Measurements from ENCODE around the gene LRIG3. TPM values are rescaled to one million over a fixed set of nuclear protein-coding genes. Genes with fewer than 3 reads are reported as not detected.

LRIG3 gene
- total and polyA plus RNA-seq, 2 of the 4 experiments (the other 2 are of a cell fraction): 26.4 to 71.2 TPM

DNA sequence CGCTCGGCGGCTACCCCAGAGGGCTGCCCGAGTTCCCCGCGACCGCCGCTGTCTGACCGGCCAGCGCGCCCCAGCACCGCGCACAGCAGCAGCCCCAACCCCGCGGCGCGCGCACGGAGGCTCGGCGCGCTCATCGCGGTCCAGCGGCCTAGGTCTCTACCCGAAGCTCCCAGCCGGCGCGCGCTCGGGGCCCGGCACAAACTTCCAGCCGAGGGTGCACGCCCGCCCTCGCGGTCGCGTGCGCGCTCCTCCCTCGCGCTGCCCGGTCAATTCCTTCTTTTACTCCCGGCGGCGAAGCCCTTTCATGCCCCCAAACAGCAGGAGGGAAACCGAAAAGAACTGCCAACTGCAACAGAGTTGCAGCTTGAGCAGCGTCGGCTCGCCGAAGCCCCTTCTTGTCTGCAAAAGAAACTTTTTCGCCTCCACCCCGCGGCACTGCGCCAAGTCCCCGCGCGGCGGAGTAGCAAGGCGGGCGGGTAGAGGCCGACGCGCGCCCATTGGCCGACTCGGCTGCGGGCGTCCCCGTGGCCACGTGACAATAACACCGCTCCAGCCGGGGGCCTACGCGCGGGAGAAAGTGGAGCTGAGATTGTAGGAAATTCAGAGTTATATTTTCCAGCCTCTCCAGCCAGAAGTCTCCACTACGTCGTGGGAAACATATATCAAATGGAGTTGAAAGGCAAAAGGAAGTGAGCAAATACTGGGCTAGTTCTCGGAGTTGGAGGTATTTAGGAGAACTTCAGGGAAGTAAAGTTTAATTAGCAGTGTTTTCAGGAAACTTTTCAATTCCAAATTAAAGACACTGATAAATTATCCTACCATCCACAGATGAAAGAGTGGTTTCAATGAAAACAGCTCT lies at the start of gene LRIG3 (continued):
- 0 out of 2 replicates have a peak, but pooled peaks have one; percentile 85 for TF ChIP-seq CHD1 (IDR thresholded peaks at IDR 0.05; ENCODE audit: low read depth, low read length)
- peak; percentile 64; the same call in 1 of the 2 replicates for TF ChIP-seq BHLHE40 (IDR thresholded peaks at IDR 0.05; ENCODE audit: low read depth, low read length)

DNA sequence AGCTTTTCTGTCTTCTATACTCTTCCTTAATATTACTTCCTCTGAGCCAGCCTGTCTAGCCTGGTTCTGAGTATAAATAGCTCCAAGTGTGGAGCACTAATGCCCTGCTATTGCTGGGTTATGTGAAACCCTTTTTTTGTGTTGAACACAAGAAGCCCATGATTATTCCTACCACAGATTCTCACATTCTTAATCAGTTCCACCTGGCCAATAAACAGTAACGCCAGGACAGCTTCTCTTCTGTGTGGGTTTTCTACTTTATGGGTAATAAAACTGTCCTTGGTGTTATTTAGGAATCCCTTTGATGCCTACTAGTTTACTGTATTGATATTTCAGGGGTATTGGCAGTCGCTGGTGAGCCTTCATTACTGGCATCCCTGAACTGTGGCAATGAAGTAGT lies 48.9 kb upstream of the LRIG3 start:
- 60% methylated on average over 1 of the region's 2 CpGs; no CpG with 5 or more reads in 1 of the 2 experiments for WGBS, 2 experiments (ENCODE audit: extremely low coverage in 2 of 2, insufficient read length in 1 of 2)
- Histone ChIP-seq H3K9me3 (ENCODE audit: control insufficient read depth, insufficient read depth, low read length) (no peaks in the 10 kb centered on the region), H3K4ac (ENCODE audit: low read depth, low read length) (no peak overlapping the region), H3K79me1 (ENCODE audit: low read depth in 1 of 2, low read length in 2 of 2) (no peaks in the 10 kb centered on the region), H4K5ac (ENCODE audit: low read depth, low read length) (no peak overlapping the region), H2BK120ac (ENCODE audit: low read depth, low read length) (no peak overlapping the region), H3K4me2 (ENCODE audit: low read depth, low read length) (no peak overlapping the region), H3K27ac (ENCODE audit: insufficient read depth, low read length) (no peak overlapping the region), H3K18ac (ENCODE audit: low read depth, low read length) (no peak overlapping the region), H2AFZ (replicated peaks; ENCODE audit: low read length, poor library complexity) (no peak overlapping the region), H2BK15ac (ENCODE audit: low read depth, low read length) (no peak overlapping the region), H4K20me1 (ENCODE audit: insufficient read depth, low read length) (no peaks in the 10 kb centered on the region), H3K27me3 (ENCODE audit: control insufficient read depth, insufficient read depth, low read length) (no peaks in the 10 kb centered on the region), H4K8ac (ENCODE audit: low read depth in 2 of 2, low read length in 2 of 2) (no peak overlapping the region), H3K4me1 (ENCODE audit: control insufficient read depth, insufficient read depth, low read length) (peaks cover 4% of the 10 kb centered on the region), H4K91ac (ENCODE audit: insufficient read depth, low read depth, low read length) (no peak overlapping the region), H2BK5ac (ENCODE audit: low read depth, low read length, poor library complexity, severe bottlenecking) (no peak overlapping the region), H3K56ac (ENCODE audit: extremely low read depth, insufficient read depth, low read length) (no peak overlapping the region), H3K36me3 (ENCODE audit: control insufficient read depth, insufficient read depth, low read length) (no peaks in the 10 kb centered on the region), H2AK5ac (ENCODE audit: low read depth, low read length) (no peak overlapping the region), H3K23ac (ENCODE audit: low read depth, low read length) (no peak overlapping the region), H3K4me3 (ENCODE audit: insufficient read depth, low read depth, low read length) (no peak overlapping the region), H2AK9ac (replicated peaks; ENCODE audit: low read depth, low read length, poor library complexity) (no peak overlapping the region), H3K9me1 (ENCODE audit: insufficient read depth, low read length) (no peaks in the 10 kb centered on the region), H3K14ac (replicated peaks; ENCODE audit: low read depth, low read length) (no peak overlapping the region), H3K9ac (ENCODE audit: low read depth, low read length) (no peak overlapping the region), H2BK20ac (ENCODE audit: low read depth, low read length) (no peak overlapping the region)
- DNase-seq (no peak), ATAC-seq (ENCODE audit: low read depth) (no peak)
- BruUV-seq (replicated peaks): no TSS peak
- intact Hi-C loops (cut with micrococcal nuclease): no loop called here
- POLR2A ChIA-PET (ENCODE audit: unreplicated experiment): no interaction called here
- CTCF ChIA-PET: interaction anchor here (0.6 to 1.0 kb wide), 2 partner anchors 44 to 604 kb away, joined by 3 read pairs; no protein-coding TSS in a partner anchor
- no peak for TF ChIP-seq CHD1 (IDR thresholded peaks at IDR 0.05; ENCODE audit: low read depth, low read length)
- TF ChIP-seq, protein P1, sequence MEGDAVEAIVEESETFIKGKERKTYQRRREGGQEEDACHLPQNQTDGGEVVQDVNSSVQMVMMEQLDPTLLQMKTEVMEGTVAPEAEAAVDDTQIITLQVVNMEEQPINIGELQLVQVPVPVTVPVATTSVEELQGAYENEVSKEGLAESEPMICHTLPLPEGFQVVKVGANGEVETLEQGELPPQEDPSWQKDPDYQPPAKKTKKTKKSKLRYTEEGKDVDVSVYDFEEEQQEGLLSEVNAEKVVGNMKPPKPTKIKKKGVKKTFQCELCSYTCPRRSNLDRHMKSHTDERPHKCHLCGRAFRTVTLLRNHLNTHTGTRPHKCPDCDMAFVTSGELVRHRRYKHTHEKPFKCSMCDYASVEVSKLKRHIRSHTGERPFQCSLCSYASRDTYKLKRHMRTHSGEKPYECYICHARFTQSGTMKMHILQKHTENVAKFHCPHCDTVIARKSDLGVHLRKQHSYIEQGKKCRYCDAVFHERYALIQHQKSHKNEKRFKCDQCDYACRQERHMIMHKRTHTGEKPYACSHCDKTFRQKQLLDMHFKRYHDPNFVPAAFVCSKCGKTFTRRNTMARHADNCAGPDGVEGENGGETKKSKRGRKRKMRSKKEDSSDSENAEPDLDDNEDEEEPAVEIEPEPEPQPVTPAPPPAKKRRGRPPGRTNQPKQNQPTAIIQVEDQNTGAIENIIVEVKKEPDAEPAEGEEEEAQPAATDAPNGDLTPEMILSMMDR (conservative IDR thresholded peaks at IDR 0.05; ENCODE audit: low read depth, low read length): no peak
- TF ChIP-seq, protein P2, sequence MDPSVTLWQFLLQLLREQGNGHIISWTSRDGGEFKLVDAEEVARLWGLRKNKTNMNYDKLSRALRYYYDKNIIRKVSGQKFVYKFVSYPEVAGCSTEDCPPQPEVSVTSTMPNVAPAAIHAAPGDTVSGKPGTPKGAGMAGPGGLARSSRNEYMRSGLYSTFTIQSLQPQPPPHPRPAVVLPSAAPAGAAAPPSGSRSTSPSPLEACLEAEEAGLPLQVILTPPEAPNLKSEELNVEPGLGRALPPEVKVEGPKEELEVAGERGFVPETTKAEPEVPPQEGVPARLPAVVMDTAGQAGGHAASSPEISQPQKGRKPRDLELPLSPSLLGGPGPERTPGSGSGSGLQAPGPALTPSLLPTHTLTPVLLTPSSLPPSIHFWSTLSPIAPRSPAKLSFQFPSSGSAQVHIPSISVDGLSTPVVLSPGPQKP (IDR thresholded peaks at IDR 0.05; ENCODE audit: borderline replicate concordance, low read depth, low read length): no peak
- TF ChIP-seq FOS (IDR thresholded peaks at IDR 0.05; ENCODE audit: low read depth, low read length): no peak
- no peak for TF ChIP-seq MAZ (IDR thresholded peaks at IDR 0.05; ENCODE audit: borderline replicate concordance, low read depth, low read length)
- TF ChIP-seq, protein P3, sequence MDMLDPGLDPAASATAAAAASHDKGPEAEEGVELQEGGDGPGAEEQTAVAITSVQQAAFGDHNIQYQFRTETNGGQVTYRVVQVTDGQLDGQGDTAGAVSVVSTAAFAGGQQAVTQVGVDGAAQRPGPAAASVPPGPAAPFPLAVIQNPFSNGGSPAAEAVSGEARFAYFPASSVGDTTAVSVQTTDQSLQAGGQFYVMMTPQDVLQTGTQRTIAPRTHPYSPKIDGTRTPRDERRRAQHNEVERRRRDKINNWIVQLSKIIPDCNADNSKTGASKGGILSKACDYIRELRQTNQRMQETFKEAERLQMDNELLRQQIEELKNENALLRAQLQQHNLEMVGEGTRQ (IDR thresholded peaks at IDR 0.05; ENCODE audit: low read depth, low read length): no peak
- TF ChIP-seq RAD21 (IDR thresholded peaks at IDR 0.05; ENCODE audit: low read length): no peak
- no peak for TF ChIP-seq MXI1 (IDR thresholded peaks at IDR 0.05; ENCODE audit: borderline replicate concordance, low read depth, low read length)
- no peak for TF ChIP-seq BHLHE40 (IDR thresholded peaks at IDR 0.05; ENCODE audit: low read depth, low read length)
- no peak for TF ChIP-seq RFX5 (IDR thresholded peaks at IDR 0.05; ENCODE audit: low read depth, low read length)
- no peak for TF ChIP-seq SMC3 (IDR thresholded peaks at IDR 0.05; ENCODE audit: low read depth, low read length)
- dilution Hi-C loops (cut with HindIII; ENCODE audit: low sequenced_read_pairs, unreplicated experiment): no loop called here
- in situ Hi-C loops (cut with MboI; ENCODE audit: low sequenced_read_pairs): no loop called here
